ENCODE data around the gene RASSF8.

Gene RASSF8

DNA sequence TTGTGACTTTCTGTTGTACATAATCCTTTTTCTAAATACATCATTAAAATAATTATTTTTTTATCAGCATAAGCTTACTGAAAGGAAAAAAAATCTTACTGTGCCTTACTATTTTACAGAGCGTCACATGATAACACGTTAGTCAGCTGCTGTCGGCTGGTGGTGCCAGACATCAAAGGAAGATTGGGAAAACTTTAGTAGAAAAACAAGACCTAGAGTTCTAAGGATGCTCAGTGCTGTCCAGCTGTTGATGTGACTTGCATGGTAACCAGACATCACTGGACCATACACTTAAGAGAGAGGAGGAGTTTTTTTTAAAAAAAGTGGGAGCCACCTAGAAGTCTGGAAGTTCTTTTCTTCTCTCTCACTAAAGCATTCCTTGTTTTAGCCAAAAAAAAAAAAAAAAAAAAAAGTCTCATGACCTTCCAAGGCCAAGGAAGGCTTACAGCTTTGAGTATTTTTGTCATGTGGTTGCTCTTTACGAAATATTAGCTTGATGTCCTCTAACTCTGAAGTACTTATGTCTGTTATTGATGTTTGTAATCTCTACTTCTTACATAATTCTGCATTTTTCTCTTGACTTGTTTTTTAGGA is 4.5 kb downstream of the RASSF8 start:
- DNase-seq: no peak

DNA sequence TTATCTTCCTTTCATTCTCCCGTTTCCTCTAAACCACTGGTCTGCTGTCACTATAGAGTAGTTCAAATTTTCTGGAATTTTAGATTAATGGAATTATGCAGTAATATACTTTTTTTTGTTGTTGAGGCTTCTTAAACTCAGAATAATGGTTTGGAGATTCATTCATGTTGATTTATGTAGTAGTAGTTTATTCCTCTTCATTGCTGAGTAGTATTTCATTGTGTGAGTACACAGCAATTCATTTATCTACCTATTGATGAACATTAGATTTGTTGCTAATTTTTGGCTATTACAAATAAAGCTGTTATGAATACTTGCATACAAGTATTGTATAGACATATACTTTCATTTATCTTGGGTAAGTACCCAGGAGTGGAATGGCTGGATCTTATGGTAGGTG is 7.2 kb downstream of the RASSF8 start:
- no peak for DNase-seq

DNA sequence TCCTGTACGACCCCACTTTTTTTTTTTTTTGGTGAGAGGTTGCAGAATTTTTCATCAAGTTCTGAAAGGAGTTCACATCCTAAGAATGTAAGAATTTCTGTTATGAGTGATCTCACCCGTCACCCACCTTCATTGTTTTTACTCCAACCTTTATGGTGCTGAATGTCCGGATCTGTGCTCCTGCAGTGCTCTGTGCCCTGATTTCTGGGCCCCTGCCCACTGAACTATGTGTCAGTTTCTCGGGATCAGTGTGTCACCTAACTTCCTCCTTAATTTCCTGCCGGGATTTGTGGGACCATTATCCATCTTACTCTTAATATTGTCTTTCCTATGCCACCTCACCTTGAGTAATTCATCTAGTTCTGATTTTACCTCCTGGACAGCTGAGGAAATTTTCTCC is 11.6 kb downstream of the RASSF8 start:
- DNase-seq: no peak

DNA sequence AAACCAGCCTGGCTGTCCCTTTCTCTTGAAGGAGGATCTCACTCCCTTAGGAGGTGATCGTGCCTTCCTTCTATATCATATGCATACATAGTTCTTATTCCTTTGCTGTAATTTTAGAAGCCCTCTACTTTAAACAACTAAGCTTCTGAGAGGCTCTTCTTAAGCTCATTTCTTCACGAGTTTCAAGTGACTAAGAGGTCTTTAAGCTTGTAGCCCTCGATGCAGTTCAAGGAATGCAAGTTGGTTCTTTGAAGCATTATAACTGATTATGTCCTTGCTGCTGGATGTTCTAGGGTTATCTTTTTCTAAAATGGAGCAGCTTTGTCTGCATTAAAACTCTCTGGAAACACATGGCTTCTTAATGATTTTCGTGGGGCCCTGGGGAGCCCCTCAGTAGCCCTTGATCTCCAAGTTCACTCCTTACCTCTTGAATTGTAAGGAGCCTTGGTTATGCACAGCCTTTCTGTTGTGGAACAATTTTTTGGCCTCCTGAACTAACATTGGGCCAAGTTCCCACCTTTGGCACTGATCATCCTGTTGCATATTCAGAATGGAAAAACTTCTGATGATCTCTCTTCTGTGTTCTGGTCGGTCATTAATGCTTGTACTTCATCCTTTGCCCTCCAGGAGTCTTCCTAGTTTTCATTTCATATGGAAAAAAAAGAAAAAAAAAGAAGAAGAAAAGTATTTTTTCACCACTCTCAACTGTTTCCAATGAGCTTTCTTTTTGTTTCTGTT is 12.6 kb downstream of the RASSF8 start:
- no peak for DNase-seq

DNA sequence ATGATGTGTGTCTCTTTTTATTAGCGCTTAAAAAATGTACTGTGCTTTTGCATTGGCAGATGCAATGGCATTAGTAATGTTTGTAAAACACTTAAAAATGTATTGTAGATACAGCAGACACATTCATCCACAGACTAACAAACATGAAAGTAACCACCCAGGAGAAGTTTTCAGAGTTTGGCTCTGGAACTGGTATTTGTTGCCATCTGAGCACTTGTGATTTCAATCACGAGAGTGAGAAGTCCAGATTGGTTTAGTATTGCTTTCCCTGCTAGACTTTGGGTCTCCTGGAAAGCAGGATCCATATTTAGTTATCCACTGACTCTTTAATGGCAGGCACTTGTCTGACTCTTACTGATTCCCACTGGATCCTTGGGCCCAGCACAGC is 13.2 kb downstream of the RASSF8 start:
- DNase-seq: no peak

DNA sequence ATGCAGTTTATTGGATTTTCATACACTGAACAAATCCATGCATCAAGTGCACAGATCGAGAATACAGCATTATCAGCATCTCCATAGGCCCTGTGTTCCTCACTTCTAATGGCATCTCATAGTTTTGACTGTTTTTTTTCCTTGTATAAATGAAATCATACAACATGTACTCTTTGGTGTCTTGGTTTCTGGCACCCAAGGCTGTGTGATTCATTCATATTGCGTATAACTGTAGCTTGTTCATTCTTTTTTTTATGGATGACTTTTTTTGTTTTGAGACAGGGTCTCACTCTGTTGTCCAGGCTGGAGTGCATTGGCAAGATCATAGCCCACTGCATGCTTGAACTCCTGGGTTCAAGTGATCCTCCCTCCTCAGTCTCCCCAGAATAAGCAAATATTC is 14.3 kb downstream of the RASSF8 start:
- no peak for DNase-seq

DNA sequence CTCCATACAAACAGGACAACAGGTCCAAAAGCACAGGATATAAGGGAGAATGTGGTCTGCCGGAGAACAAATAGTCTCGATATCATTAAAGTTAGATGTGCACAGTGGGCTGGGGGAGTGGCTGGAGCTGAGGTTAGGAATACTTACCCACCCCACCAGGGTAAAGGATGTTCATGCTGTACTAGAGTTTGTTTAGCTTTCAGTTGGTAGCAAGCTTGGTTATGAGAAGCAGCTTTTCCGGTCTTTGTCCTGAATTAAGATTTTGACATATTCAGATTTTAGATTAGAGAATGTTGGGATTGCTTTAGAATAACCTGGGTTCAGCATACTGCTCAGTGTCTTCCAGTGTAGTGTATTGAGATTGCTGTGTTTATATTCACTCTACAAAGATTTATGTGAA is 16.7 kb downstream of the RASSF8 start:
- no peak for DNase-seq

DNA sequence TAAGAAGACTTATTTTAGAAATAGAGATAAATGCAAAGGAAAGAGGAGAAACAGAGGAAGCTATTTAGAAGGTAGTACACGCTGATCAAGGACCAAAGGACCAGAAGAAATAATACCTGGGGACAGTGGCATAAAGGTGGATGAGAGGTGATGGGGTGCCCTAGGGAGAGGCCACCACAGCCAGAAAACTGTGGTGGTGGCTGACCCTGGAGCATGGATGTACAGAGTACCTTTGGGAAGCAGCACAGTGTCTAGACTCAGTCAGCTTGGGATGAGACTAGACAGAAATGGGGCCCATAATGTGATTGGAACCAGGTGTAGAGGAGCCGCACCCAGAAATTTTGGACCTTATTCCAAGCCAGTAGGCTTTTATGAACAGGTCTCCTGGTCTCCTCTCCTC is 17.2 kb downstream of the RASSF8 start:
- no peak for DNase-seq

DNA sequence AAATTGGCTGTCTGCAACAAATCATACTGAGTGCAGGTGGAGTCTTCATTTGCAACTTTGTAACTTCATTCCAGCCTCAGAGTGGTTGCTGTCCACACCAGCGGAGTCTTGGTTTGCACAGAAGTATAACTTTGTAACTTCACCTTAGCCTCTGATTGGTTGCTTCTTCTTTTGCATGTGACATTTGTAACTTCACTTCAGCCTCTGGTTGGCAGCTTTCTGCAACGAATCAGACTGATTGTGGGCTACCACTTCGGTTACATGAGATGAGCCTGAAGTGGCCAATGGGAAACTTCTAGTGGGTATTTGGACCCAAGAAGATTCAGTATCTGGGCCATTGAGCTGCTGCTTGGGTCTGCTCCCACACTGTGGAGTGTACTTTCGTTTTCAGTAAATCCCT is 17.8 kb downstream of the RASSF8 start:
- no peak for DNase-seq

DNA sequence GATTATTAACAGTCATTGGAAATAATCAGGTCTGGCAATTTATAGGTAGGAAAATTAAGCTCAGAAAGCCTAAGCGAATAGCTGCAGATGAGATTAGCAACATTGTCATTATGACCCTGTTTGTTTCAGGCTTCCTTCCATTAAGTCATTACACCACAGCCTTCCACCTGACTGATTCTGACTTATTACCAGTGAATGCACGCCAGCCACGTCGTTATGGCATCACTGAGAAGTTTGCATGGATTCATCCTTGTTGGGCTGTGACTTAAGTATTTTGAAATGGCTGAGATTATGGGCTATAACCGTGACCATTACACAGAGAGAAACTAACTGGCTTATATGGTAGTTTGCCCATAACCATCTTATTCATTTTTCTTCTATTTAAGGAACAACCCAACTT is 18.6 kb downstream of the RASSF8 start:
- DNase-seq: no peak

DNA sequence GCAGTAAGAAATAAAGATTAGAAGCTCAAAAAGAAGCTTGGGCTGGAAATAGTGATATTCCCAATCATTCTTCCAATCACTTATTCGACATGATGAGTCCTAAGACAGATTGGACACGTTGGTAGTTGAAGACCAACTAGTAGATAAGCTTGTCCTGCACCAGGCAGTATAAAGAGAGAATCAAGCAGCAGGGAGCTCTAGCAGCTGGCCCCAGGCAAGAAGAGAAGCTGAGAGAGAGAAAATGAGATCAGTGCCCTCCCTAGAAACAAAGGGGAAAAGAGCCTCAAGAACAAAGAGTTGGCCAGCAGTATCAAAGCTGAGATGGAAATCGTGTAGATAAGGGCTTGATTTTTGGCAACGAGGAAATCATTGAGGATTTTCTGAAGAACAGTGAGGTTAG is 20.6 kb downstream of the RASSF8 start:
- DNase-seq: no peak

DNA sequence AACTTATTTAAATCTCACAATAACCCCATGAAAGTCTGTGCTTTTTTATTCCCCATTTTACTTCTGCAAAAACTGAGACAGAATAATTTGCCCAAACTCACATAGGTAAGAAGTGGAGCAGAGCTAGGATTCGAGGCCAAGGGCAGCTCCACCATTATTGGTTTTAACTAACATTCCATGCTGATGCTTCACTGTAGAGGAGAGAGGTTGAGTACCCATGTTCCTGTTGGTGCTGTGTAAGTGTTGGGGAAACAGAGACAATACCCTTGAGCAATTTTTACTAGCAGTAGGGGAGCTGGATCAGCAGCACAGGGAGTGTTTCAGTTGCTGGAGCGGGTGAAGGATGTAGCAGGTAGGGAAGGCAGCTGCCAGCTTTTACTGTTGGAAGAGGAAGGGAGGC is 21.1 kb downstream of the RASSF8 start:
- DNase-seq: no peak

DNA sequence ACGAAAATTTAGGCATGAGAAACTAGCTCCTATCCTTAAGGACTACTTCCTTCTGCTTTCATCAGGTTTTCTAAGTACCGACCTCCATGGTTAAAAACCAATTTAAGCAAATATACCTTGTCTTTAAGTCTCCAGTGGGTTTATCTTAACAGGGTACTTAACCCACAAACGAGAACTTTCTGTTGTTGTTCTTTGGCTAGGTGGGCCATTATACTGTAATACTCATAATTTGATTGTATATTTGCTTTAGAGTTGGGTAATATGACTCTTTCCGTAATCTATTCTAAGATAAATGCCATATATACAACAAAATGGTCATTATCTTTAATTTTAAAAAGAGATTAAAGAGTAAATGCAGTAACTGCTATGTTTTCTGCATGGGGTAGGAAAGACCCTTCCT is 21.6 kb downstream of the RASSF8 start:
- no peak for DNase-seq

DNA sequence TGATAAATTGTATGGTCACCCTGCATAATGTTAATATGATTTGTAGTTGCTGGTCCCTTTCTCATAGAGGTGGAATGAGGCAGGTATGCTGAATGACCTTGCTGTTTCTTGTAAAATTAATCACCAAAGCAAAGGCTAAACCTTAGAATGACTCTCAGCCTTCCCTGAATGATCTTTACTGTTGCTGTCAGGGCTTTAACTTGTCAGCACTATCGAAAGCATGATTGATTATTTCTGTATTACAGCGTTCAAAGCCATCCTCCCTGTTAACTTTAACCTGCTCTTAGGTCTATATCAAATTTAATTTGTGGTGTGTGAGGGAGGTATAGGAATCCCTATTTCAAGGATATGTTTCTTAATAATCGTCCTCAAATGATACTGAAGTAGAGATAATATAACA is 23.1 kb downstream of the RASSF8 start:
- DNase-seq: no peak

DNA sequence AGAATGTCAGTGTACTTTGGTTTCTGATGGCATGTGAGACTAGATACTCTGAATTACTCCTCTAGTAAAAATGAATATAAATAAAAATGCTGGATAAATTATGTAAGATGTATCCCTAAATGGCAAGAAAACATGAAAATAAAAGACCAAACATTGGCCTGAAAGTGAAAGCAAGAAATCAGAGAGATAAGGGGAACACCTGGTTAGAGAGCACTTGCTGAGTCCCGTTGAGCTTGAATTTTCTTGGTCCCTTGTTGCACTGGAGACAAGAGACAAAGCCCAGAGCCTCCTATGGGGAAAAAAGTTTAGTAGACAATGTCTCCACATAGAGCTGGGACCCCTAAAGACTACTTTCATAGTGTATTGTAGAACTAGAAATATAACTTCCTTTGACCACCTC is 23.9 kb downstream of the RASSF8 start:
- no peak for DNase-seq

DNA sequence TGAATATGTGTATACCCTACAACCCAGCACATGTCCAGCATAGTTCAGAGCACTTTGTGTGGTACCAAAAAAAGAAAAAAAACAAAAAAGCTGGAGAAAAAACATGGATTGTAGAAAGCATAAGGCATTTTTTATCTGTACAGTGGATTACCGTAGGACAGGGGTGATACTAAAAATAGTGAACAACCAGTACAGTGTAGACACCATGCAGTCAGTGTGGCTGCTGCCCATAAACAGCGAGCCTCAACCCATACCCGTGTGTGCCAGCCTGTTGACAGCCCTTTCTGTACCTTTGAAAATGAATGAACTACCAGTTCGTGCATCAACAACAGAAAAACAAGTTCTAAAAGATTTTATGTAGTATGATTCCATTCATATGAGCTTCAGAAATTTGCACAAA is 25.1 kb downstream of the RASSF8 start:
- no peak for DNase-seq

DNA sequence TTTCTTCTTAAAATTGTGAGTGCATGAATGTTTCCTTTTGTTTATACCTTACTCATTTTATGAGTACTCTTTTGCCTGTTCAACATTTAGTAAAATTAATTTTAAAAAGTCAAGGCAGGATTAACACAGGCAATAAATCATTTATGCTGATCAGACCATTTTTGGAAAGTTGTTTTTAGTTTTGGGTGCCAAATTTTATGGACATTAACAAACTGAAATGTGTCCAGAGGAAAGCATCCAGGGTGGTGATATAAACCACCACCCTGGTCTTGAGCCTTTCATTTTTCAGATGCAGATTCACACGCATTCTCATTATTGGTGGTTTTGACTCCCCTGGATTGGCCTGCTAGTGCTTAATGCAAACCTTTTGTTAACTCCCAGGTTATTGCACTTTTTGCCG is 26.3 kb downstream of the RASSF8 start:
- no peak for DNase-seq

DNA sequence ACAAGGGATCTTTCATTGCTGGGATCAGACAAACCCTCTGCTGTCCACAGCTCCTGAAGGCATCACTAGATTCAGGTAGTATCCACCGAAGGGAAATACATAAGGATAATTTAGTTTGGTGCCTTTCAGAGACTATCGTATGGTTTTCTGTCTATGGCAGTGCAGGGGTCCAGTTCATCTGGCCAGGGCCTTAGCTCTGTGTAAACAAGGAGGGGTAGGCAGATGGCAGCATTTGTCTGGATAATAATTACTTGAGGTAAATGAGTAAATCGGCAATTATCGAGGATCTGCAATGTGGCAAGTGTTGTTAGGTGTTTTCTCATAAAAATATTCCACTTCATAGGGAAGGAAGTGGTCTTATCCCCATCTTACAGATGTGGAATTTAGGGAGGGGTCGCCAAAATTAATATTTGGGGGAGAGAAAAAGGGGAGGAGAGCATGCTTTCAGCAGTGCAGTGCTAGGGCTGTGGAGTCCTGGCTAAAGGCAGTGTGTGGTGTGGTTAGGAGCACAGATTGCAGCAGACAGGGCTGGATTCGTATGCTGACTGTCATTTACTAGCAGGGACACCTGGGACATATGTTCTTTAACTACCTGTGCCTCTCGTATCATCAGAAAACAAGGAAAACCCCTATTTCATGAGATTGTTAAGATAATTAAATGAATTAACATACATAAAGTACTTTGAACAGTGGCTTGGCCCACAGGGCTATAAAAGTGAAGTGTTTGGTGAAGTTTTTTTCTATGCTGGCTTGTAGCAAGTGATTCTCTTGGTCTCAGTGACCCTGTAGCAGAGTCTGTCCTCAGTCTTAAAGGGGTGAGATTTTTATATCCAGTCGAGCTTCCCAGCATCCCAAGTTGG is 27.1 kb downstream of the RASSF8 start:
- no peak for DNase-seq

DNA sequence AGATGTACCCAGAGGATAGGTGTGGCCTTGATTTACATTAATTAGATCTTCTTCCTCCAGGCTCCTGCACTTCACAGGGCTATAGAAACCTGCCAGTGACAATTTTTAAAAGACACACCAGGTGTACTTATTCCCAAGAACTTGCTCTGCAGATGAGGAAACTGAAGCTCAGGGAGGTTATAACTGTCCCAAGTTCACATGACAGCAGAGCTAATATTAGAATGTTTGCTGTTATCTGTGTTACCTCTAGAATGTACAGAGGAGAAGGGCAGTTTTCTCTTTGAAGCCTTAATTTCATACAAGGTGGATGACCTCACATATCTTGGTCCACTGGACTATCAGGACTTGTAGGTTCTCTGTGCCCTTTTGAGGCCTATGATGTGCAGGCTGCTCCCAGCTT is 27.7 kb downstream of the RASSF8 start:
- DNase-seq: no peak

DNA sequence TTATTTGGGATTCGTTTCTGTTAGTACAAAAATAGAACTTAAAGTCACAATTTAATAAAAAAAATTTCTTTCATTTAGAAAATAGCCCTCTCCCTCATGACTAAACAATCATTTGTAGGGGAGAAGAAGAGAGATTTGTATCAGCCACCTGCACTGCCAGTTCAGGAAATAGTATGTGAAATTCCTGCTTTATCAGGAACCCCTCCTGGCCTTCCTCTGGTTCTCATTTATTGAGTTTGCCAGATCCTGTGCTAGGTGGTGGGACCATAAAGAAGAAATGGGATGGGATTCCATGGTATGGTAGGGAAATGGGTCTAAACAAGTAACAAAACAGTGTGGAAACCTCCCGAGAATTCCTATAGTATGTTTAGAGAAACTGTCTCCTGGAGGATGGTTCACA is 30.0 kb downstream of the RASSF8 start:
- no peak for DNase-seq

DNA sequence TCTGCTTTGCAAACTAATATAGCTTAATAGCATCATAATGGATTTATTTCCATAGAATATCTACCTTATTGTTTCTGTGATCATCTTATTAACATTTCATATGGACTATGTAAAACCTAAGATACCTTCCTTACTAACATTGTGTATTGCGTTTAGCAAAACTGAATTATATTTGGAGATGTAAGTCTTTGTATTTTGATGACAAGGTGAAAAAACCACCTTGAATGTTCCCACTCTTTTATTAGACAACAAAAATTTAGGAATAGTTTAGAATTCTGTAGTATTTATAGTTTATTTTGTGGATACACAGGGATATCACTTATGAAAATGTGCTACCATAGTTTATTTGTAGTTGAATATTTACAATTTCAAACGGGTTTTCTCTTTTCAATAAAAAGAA is 32.0 kb downstream of the RASSF8 start:
- DNase-seq: no peak

DNA sequence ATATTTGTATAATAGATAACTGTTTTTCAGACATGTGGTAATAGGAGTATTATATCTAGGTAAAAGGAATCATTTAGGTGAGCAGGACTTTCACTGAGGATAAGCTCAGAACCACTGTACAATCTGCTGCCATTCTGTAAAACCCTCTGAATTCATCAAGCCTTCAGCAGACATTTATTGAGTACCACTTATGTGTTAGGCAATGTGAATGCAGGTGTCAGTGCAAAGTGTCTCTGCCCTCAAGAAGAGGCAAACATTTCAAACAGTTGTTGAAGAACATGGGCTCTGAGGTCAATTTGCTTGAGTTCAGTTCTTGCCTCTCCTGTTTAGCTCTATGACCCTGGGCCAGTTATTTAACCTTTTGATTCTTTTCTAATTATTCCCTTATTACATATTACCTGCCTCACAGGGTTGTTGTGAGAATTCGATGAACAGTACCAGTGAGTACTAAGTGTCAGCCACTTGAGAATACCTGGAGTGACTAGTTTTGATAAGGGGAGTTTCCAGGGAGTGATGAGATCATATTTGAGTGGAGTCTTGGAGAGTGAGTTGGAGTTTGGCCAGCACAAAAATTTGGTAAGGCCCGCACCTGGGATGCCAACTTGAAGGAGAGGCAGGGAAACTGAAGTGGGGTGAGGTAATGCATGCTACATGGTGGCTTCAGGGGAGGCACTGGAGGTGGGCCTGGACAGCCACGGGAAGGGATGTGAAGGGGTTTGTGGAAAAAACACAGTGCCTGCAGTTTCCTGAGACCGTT is 33.7 kb downstream of the RASSF8 start:
- no peak for DNase-seq

DNA sequence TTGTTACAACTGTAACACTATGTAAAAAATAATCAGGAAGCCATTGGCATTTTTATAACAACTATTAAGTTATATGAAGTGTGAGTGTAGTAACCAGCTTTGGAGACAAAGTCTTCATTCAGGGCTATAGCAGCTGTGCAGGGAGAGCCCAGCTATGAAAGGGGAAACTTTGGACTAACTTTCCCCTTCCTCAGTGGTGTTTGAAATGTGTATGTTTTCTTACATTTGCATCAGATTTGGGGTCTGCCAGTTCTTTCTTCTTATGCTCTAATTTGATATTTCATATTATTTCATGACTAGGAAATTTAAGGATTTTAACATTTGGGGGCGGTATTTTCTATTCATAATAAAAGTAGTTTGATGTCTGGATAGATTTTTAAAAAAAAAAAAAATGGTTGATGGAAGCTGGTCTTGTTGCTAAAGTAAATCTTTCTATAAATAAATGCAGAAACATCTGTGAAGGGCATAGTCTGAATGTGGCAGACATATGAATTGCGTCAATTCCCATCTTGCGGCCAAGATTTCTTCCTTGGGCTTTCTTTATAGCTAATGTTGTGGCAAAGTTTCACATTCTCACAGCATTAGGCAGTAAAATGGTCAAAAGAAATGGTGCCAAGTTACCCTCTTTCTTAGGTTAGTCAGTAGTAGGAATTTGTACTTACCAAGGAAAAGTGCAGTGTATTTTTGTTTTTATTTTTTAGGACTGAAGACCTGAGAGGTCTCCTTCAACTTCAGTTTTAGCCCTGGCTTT is 35.6 kb downstream of the RASSF8 start:
- DNase-seq: no peak

All from NCI-H146 (cell line).